NCI-H1417 treated with DMSO at 0.1 percent for 48 hours (cell line): ENCODE data around the gene KIAA1755.

Source experiments
- DNase-seq: peaks from one replicate; lab custom pipeline; 2025; lab: John Stamatoyannopoulos, UW

The KIAA1755 gene

DNA sequence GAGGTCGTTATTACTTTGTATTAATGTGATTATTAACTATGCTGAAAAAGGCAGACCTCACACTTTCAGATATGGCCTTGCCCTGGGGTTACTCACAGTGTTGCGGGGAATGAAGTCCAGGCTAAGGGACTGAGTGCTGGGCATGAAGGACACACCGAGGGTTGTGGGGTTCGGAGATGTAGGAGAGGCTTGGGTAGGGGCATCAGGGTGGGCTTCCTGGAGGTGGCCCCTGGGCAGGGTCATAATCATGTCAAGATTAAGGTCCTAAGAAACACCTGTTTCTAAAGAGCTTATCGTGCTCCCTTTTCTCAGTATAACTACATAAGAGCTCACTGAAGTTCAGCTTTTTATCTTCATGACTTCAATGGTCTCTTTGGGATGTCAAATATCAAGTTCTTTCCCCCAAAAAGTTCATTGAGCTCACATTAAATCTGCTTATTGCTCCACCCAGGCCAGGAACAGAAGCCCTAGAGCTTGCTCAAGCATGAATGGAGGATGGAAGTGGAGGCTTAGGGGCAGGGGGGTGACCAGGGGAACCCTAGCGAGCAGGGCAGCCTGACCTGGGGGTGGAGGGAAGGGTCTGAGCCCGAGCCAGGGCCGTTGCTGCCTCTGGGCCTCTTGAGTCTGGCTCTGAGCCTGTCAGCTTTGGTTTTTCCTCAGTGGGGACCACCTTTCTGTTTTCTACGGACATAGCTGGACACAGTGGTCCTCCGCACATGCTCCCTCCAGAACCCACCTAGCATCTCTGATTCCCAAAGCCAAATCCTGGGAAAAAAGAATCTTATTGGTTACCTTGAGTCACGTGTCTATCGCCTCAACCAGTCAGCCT is 58.2 kb downstream of the KIAA1755 start:
- DNase-seq, result no peak

DNA sequence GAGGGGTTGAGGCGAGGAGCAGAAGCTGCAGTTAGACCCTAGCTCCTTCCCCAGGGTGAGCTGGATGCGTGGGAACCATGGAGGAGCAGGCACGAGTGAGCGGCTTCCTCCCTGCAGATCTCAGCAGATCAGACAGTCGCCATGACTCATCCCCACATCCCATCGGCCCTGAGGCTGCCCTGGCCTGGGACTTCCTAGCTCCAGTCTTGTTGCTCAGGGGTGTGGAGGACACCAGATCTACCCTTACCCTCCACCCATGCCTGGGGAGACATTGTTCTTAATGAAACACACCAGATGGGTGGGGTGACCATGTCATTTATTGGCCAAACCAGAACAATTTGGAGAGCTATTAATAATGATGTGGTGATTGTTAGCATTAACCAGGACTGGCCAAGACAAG is 59.2 kb downstream of the KIAA1755 start:
- no peak for DNase-seq

DNA sequence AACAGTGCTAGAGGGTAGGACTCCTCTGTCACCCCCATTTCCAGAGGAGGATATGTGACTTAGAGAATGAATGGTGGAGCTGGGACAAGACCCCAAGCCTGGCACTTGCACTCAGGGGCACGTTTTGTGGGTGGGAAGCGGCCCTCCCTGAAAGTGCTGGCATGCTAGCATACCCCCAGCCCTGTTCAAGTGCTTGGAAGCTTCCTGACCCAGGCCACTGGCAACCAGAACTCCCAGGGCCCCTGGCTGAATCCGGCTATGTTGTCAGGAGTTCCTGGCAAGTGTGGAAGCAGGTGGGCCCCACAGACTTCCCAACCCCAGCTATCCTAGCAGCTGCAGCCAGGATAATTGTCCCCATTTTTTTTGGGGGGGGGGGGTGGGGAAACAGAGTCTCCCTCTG is 59.9 kb downstream of the KIAA1755 start:
- DNase-seq, result no peak

DNA sequence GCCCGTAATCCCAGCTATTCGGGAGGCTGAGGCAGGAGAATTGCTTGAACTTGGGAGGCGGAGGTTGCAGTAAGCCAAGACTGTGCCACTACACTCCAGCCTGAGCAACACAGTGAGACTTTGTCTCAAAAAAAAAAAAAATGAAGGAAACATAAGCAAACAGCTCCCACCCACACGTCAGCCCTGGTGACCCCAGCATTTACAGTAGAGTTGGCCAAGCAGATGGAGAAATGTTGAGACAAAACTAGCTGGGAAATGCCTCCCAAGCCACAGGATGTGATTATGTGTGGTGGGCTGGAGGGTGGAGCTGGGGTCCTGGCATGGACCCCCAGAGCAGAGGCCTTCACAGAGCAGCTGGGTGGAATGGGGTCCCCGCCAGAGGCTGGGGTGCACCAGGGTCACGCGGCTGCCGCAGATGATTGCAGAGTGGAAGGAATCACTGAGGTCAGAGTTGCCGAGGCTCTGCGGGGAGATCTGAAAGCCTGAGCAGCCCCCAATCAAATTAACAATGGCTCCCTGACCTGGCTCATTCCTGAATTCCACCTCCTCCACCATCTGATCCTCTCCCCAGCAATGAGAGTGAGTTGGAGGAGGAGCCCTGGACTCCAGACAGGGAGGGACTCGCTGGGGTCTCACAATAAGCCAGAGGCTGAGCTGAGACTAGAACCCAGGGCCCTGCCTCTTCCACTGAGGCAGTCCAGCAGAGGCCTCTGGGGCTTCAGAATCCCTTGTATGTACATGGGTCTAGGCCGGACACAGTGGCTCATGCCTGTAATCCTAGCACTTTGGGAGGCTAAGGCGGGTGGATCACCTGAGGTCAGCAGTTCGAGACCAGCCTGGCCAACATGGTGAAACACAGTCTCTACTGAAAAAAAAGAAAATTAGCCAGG is 60.8 kb downstream of the KIAA1755 start:
- no peak for DNase-seq

DNA sequence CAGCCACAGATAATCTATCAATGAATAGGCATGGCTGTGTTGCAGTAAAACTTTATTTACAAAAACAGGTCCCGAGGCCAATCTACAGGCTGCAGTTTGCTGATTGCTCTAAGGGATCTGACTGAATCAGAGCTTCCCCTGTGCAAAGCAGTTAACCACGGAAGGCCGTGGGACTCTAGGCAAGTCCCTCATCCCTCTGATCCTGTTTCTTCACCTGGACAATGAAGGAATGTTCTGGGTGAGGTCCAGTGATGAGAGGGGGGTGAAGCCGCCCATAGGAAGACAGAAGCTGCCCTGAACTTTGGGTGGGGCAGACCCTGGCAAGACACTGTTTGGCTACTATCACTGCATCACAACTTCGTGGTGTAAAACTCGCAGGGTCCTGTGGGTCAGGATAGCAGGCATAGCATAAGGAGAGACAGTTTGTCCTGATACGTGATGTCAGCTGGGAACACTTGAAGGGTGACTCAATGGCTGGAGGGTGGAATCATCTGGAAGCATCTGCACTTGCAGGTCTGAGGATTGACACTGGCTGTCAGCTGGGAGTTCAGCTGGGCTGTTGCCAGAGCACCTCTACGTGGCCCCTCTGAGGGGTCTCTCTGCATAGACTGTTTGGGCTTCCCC is 62.2 kb downstream of the KIAA1755 start:
- DNase-seq, result no peak

DNA sequence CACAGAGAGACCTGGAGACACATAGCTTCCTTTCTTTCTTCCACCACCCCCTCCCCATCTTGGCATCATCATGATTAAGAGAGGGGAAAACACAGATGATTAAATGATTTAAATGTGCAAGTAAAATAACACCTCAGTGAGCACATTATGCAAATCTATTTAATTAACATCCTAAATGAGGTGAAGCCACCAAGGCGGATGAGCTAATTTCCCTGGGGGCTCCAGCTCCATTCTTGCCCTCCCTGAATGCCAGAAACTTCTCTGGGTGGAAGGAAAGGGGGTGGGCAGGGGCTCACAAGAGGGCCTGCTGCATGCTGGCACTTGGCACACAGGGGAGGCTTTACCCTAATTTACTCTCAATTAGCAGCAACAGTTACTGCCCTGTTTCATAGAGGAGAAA is 62.9 kb downstream of the KIAA1755 start:
- DNase-seq, result no peak

DNA sequence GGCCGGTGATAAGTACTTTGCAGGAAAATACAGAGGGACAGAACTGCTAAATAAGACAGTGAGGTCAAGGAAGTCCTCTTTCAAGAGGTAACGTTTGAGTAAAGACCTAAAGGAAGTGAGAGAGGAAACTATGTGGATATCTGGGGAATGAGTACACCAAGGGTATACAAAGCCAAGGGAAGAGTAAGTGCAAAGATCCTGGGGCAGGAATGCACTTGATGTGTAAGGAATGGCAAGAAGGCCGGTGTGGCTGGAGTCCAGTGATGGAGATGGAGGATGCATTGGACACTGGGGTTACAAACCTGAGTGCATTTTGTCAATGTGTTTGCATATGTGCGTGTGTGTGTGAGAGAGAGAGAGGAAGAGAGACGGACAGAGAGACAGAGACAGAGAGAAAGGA is 63.3 kb downstream of the KIAA1755 start:
- no peak for DNase-seq

DNA sequence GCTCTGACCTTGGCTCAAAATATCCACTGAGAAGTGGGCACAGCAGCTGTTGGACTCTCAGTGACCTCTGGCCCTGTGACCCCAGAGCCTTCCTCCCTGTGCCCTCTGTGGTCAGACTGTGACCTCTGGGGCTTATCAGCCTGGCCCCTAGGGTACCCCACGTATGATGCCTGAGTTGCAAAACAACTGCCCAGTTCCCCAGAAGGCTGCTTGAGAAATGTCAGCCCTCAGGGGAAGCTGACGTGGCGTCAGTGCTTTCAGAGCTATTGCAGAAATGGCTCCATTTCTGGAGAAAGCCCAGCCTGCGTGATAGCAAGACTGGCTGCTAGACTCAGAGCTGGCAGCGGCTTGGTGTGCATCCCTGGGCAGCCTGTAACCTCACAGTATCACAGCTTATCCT is 63.9 kb downstream of the KIAA1755 start:
- DNase-seq, result no peak

DNA sequence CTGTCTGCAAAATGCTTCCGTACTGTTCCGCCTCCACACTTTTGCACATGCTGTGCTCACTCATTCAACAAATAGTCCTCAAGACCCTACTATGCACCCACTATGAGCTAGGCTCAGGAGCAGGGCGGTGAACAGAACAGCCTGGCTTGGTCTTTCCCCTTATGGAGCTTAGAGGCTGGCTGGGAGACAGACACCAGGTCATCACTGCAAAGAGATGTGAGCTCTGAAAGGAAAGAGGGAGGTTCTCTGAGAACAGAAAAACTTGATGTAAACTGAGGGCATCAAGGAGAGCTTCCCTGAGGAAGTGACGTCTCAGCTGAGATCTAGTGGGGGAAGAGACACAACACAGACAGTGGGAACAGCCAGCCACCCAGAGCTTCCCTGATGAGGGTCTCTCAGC is 64.5 kb downstream of the KIAA1755 start:
- DNase-seq, result no peak

DNA sequence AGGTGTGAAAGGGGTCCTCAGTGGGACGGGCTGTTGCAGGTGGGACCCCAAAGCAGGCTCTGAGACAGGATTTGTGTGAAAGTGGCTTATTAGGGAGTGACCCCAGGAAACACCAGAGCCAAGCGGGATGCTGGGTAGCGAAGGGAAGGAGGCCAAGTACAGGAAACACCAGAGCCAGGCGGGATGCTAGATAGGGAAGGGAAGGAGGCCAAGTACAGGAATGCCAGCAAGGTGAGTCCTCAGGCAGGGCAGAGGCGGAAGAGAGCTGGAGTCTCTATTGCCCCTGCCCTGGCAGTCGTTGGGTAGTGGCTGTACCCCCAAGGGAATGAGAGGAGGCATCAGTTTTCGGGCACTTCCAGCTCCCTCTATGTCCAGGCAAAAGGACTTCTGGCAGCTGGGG is 65.0 kb downstream of the KIAA1755 start:
- DNase-seq, result no peak

DNA sequence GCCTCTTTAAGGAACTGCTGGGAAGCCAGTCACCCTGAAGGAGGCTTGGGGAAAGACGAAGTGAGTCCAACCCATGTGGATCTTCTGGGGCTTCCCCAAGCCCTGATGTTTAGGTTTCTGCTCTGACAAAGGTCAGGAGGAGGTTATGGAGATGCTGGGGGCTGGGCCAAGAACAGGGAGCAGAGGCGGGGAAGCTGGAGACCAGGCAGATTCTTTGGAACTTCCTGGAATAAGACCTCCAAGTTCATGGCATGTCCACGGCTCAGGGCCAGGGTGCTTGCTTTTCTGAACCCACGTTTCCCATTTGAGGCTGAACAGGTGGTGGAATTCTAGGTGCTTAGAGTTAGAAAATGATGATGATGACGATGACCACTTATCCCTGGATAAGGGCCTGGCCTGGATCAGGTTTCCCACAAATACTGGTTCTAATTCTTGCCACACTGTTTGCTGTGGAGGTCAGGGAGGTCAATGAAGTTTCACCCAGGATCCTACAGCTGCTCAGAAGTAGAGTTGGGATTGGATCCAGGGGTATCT is 65.5 kb downstream of the KIAA1755 start:
- DNase-seq, result no peak

DNA sequence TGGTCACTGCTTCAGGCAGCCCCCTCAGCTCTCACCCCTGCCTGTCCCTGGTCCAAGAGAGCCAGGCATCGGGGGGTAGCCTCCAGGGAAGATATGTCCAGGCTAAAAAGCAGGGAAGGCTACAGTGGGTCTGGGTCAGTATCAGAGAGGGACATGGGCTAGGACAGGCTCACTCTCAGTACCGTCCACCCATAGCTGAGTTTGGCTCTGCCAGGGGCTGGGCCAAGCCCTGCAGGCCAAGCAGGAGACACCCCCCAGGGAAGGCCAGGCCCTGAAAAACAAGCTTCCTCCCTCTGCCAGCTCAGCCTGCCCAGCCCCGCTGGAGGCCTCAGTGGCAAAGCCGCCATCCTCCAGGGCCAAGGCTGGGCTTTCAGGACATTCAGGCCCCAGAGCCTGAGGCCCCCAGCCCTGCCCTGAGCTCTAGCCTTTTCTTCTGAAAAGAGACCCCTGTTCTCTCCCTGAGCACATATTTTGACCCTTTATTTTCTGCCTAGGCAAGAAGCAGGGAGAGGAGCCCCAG is 66.9 kb downstream of the KIAA1755 start:
- DNase-seq, result no peak

DNA sequence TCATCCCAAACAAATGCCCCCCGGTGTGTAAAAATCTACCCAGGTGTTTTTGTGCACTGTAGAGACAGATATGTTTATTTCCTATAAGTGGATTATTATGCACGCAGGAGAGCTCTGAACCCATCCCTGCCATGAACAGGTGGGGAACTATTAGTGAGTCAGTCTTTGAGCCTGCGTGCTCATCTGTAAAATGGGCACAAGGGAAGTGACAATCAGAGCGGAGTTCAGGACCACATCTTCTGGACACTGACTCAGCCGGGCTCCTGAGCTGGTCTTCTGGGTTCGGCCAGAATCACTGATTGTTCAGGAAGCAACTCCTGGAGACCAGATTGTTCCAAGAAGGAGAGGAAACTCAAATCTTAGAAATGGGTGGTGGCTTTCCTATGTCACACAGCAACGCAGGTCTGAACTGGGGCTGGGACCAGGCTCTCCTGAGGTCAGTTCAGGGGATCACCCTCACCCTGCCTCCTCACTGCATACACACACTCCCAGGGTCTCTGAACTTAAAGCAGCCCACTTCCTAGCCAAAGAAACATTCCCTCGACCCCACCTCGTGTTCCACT is 68.1 kb downstream of the KIAA1755 start:
- no peak for DNase-seq

DNA sequence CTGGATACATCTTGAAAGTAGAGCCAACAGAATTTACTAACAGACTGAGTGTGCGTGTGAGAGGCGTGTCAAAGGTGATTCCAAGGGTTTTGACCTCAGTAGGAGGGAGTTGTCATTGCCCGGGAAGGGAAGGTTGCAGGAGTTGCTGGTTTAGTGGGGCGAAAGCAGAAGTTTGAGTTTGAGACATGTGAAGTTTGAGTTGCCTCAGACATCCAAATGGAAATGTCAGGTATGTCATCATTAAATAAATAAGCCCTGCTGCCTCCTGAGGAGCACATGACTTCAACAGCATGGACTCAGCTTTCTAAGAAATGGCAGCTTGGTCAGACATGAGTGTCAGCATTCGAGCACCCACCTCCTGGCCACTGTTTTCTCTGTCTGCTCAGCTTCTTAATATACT is 68.9 kb downstream of the KIAA1755 start:
- no peak for DNase-seq

DNA sequence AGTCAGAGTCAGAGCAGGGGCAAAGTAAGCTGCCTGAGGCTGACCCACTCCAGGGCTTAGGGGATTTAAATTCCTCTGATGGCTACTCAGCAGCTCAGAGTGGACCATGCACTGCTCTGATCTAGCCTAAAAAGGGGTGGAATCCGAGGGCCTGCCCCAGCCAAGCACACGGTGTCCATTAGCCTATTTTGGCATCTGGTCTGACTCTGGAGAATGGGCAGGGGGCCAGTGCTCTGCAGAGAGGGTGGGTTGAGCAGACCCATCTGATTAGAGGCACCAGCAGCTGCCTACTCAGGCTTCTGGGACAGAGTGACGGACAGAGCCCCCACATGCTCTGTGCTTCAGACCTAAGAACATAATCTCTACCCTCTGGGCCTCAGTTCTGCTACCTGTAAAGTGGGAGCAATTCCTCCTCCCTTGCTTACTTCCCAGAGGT is 69.6 kb downstream of the KIAA1755 start:
- no peak for DNase-seq

DNA sequence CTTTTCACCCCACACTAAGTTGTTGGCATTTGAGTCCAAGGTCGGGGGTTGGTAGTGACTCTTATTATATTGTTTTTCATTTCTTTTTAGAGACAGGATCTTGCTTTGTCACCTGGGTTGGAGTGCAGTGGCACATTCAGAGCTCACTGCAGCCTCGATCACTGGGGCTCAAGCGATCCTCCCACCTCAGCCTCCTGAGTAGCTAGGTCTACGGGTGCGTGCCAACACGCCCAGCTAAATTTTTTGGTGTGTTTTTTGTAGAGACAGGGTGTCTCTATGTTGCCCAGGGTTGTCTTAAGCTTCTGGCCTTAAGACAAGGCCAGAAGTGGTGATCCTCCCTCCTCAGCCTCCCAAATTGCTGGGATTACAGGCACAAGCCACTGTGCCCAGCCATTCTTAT is 70.4 kb downstream of the KIAA1755 start:
- no peak for DNase-seq

DNA sequence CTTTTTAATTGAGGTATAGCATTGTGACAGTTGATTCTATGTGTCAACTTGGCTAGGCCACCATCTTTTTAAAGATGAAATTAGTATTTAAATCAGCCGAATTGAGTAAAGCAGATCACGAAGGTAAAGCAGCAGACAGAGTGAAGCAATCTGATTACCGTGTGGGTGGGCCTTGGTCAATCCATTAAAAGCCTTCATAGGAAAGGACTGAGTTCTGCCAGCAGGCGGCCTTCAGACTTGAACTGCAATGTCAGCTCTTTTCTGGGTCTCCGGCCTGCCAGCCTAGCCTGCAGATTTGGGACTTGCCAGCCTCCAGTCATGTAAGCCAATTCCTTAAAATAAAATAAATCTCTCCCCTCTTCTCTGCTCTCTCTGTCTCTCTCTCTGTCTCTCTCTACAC is 73.0 kb downstream of the KIAA1755 start:
- DNase-seq, result no peak

DNA sequence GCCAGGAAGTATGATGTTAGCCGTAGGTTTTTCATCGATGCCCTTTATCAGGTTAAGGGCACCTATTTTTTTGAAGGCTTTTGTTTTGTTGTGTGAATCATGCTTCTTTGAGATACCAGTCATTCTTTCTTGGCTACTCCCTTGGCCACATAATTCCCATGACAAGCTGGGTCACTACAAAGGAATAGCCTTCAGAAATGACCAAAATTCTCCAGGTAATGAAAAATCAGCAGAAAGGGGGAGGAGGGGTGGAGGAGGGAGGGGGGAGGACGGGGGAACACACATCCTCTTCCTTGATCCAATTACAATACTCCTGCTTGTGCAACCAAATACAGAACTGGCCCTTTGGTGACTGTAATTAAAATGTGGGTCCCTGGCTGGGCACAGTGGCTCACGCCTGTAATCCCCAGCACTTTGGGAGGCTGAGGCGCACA is 73.7 kb downstream of the KIAA1755 start:
- DNase-seq, result no peak

DNA sequence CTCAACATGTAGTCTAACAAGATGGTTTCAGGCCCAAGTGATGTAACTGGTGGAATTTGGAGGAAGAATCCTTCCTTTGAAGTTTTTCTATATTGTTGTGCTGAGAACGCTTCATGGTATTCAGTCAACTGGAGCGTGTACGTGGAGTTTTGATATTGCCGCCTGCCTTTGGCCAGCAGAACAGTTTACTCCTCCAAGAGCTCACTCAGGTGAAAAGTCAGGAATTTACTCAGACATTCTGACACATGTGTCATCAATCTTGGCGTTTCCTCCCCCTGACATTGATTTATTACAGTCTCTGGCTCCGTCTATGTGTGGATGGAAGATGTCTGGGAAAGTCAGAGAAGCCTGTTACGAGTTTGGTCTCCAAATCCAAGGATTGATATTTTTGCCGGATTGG is 76.4 kb downstream of the KIAA1755 start:
- DNase-seq, result no peak

DNA sequence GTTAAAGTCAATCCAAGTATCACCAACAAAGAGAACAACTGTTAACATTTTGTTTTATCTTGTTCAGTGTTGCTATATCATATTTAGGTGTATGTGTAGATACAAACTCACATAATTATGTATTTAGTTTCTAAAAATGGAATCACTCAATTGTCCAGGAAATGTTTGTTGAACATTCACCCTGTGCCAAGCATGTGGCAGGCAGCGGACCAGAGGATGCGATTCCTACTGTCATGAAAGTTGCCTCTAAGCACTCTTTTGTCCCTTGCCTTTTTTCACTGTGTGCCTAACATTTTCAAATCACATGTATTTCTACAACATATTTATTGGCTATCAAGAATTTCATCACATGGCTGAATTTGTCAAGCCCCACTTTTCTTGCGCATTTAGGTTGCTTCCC is 78.6 kb downstream of the KIAA1755 start:
- DNase-seq, result no peak

DNA sequence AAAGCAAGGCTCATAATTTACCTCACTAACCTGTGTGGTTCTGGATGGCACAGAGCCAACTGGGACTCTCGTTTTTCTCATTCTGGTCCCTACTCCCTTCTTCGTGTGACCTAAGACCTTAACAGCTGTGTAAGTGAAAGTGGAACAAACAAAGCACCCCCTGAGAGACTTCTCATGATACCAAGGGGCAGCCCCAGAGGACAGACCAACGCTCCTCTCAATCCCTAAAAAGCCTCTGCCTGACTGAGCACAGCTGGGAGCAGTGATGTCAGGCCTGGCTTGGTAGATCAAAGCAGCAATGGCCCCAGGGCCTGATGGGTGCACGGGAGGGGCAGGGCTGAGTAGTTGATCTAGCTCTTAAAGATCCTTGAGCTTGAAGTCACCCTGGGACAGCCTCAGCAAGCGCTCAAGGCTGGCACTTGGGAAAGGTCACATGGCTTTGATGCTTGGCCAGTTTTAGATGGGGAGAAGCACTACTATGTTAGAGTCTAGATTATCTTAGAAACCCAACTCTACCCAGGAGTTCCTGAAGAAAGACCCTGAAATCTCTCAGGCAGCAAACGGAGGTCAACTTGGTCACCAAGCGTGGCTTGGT is 79.2 kb downstream of the KIAA1755 start:
- DNase-seq, result no peak
